Measurements from ENCODE around the gene MCM8. TPM values are rescaled to one million over a fixed set of nuclear protein-coding genes. Genes with fewer than 3 reads are reported as not detected.

The MCM8 gene
- total RNA-seq, 1 experiment from 2014 or later = 28.0 TPM

DNA sequence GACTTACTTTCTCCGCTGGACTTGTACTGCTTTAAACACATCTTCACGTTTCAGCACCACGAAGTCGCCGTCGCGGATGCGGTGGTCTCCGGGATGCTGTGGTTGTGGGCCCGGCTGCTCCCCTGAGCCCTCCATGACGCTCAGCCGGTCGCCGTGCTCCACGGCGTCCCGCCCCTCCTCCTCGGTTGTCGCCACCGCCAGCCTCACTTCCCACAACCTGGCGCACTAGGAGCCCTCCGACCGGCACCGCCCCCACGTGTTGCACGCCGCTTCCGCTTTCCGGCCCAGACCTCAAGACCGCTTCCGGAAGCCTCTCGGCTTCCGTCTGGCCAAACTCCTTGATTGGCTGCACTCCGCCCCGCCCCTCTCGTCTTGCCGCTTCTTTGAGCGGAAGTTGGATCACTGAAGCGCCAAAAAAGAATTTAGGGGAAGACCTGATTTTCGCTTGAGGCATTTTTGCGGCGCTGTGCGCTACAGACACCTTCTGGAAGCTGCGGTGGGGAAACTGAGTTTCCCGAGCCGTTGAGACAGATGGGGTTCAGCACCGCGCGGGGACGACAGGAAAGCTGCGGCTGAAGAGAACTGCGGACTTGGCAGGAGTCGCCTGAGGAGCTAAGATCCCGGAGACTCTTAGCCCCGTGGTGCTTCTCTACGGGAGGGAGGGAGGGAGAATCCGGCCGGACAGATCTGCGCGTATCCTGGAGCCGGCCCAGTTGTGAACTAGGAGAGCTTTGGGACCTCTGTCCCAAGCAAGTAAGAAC, at the start of gene MCM8, which contains the start of gene TRMT6 (continued):
- TF ChIP-seq, protein P1, sequence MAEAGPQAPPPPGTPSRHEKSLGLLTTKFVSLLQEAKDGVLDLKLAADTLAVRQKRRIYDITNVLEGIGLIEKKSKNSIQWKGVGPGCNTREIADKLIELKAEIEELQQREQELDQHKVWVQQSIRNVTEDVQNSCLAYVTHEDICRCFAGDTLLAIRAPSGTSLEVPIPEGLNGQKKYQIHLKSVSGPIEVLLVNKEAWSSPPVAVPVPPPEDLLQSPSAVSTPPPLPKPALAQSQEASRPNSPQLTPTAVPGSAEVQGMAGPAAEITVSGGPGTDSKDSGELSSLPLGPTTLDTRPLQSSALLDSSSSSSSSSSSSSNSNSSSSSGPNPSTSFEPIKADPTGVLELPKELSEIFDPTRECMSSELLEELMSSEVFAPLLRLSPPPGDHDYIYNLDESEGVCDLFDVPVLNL (CRISPR knock-in tag; IDR thresholded peaks at IDR 0.05; ENCODE audit: borderline replicate concordance, low read depth) = no peak
- 0 out of 2 replicates have a peak, but pooled peaks have one; percentile 63 for TF ChIP-seq ESRRA (CRISPR knock-in tag; IDR thresholded peaks at IDR 0.05; ENCODE audit: borderline replicate concordance)
- TF ChIP-seq, protein P2, sequence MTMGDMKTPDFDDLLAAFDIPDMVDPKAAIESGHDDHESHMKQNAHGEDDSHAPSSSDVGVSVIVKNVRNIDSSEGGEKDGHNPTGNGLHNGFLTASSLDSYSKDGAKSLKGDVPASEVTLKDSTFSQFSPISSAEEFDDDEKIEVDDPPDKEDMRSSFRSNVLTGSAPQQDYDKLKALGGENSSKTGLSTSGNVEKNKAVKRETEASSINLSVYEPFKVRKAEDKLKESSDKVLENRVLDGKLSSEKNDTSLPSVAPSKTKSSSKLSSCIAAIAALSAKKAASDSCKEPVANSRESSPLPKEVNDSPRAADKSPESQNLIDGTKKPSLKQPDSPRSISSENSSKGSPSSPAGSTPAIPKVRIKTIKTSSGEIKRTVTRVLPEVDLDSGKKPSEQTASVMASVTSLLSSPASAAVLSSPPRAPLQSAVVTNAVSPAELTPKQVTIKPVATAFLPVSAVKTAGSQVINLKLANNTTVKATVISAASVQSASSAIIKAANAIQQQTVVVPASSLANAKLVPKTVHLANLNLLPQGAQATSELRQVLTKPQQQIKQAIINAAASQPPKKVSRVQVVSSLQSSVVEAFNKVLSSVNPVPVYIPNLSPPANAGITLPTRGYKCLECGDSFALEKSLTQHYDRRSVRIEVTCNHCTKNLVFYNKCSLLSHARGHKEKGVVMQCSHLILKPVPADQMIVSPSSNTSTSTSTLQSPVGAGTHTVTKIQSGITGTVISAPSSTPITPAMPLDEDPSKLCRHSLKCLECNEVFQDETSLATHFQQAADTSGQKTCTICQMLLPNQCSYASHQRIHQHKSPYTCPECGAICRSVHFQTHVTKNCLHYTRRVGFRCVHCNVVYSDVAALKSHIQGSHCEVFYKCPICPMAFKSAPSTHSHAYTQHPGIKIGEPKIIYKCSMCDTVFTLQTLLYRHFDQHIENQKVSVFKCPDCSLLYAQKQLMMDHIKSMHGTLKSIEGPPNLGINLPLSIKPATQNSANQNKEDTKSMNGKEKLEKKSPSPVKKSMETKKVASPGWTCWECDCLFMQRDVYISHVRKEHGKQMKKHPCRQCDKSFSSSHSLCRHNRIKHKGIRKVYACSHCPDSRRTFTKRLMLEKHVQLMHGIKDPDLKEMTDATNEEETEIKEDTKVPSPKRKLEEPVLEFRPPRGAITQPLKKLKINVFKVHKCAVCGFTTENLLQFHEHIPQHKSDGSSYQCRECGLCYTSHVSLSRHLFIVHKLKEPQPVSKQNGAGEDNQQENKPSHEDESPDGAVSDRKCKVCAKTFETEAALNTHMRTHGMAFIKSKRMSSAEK (CRISPR knock-in tag; IDR thresholded peaks at IDR 0.05; ENCODE audit: borderline replicate concordance) = no peak
- TF ChIP-seq, protein P3, sequence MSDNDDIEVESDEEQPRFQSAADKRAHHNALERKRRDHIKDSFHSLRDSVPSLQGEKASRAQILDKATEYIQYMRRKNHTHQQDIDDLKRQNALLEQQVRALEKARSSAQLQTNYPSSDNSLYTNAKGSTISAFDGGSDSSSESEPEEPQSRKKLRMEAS (CRISPR knock-in tag; IDR thresholded peaks at IDR 0.05) = peak; percentile 93
- TF ChIP-seq ZNF138 (CRISPR knock-in tag; conservative IDR thresholded peaks at IDR 0.05) = no peak
- no peak for TF ChIP-seq ZBTB21 (CRISPR knock-in tag; IDR thresholded peaks at IDR 0.05; ENCODE audit: borderline replicate concordance)
- TF ChIP-seq, protein P4, sequence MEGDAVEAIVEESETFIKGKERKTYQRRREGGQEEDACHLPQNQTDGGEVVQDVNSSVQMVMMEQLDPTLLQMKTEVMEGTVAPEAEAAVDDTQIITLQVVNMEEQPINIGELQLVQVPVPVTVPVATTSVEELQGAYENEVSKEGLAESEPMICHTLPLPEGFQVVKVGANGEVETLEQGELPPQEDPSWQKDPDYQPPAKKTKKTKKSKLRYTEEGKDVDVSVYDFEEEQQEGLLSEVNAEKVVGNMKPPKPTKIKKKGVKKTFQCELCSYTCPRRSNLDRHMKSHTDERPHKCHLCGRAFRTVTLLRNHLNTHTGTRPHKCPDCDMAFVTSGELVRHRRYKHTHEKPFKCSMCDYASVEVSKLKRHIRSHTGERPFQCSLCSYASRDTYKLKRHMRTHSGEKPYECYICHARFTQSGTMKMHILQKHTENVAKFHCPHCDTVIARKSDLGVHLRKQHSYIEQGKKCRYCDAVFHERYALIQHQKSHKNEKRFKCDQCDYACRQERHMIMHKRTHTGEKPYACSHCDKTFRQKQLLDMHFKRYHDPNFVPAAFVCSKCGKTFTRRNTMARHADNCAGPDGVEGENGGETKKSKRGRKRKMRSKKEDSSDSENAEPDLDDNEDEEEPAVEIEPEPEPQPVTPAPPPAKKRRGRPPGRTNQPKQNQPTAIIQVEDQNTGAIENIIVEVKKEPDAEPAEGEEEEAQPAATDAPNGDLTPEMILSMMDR (IDR thresholded peaks at IDR 0.05) = no peak
- TF ChIP-seq, protein P5, sequence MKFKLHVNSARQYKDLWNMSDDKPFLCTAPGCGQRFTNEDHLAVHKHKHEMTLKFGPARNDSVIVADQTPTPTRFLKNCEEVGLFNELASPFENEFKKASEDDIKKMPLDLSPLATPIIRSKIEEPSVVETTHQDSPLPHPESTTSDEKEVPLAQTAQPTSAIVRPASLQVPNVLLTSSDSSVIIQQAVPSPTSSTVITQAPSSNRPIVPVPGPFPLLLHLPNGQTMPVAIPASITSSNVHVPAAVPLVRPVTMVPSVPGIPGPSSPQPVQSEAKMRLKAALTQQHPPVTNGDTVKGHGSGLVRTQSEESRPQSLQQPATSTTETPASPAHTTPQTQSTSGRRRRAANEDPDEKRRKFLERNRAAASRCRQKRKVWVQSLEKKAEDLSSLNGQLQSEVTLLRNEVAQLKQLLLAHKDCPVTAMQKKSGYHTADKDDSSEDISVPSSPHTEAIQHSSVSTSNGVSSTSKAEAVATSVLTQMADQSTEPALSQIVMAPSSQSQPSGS (CRISPR knock-in tag; IDR thresholded peaks at IDR 0.05; ENCODE audit: borderline replicate concordance, low read depth) = no peak
- TF ChIP-seq, protein P6, sequence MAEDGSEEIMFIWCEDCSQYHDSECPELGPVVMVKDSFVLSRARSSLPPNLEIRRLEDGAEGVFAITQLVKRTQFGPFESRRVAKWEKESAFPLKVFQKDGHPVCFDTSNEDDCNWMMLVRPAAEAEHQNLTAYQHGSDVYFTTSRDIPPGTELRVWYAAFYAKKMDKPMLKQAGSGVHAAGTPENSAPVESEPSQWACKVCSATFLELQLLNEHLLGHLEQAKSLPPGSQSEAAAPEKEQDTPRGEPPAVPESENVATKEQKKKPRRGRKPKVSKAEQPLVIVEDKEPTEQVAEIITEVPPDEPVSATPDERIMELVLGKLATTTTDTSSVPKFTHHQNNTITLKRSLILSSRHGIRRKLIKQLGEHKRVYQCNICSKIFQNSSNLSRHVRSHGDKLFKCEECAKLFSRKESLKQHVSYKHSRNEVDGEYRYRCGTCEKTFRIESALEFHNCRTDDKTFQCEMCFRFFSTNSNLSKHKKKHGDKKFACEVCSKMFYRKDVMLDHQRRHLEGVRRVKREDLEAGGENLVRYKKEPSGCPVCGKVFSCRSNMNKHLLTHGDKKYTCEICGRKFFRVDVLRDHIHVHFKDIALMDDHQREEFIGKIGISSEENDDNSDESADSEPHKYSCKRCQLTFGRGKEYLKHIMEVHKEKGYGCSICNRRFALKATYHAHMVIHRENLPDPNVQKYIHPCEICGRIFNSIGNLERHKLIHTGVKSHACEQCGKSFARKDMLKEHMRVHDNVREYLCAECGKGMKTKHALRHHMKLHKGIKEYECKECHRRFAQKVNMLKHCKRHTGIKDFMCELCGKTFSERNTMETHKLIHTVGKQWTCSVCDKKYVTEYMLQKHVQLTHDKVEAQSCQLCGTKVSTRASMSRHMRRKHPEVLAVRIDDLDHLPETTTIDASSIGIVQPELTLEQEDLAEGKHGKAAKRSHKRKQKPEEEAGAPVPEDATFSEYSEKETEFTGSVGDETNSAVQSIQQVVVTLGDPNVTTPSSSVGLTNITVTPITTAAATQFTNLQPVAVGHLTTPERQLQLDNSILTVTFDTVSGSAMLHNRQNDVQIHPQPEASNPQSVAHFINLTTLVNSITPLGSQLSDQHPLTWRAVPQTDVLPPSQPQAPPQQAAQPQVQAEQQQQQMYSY (CRISPR knock-in tag; IDR thresholded peaks at IDR 0.05) = no peak
- TF ChIP-seq TEAD4 (CRISPR knock-in tag; IDR thresholded peaks at IDR 0.05) = no peak
- TF ChIP-seq MYBL2 (CRISPR knock-in tag; IDR thresholded peaks at IDR 0.05) = peak; percentile 80; the same call in 1 of the 2 replicates
- TF ChIP-seq, protein P7, sequence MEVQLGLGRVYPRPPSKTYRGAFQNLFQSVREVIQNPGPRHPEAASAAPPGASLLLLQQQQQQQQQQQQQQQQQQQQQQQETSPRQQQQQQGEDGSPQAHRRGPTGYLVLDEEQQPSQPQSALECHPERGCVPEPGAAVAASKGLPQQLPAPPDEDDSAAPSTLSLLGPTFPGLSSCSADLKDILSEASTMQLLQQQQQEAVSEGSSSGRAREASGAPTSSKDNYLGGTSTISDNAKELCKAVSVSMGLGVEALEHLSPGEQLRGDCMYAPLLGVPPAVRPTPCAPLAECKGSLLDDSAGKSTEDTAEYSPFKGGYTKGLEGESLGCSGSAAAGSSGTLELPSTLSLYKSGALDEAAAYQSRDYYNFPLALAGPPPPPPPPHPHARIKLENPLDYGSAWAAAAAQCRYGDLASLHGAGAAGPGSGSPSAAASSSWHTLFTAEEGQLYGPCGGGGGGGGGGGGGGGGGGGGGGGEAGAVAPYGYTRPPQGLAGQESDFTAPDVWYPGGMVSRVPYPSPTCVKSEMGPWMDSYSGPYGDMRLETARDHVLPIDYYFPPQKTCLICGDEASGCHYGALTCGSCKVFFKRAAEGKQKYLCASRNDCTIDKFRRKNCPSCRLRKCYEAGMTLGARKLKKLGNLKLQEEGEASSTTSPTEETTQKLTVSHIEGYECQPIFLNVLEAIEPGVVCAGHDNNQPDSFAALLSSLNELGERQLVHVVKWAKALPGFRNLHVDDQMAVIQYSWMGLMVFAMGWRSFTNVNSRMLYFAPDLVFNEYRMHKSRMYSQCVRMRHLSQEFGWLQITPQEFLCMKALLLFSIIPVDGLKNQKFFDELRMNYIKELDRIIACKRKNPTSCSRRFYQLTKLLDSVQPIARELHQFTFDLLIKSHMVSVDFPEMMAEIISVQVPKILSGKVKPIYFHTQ (CRISPR knock-in tag; IDR thresholded peaks at IDR 0.05) = no peak
- no peak for TF ChIP-seq MXD4 (CRISPR knock-in tag; IDR thresholded peaks at IDR 0.05; ENCODE audit: borderline replicate concordance)
- TF ChIP-seq, protein P8, sequence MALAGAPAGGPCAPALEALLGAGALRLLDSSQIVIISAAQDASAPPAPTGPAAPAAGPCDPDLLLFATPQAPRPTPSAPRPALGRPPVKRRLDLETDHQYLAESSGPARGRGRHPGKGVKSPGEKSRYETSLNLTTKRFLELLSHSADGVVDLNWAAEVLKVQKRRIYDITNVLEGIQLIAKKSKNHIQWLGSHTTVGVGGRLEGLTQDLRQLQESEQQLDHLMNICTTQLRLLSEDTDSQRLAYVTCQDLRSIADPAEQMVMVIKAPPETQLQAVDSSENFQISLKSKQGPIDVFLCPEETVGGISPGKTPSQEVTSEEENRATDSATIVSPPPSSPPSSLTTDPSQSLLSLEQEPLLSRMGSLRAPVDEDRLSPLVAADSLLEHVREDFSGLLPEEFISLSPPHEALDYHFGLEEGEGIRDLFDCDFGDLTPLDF (CRISPR knock-in tag; IDR thresholded peaks at IDR 0.05) = no peak
